T-cell (primary cell): ENCODE data around the gene RARB. TPM values are rescaled to one million over a fixed set of nuclear protein-coding genes. Genes with fewer than 3 reads are reported as not detected.

Source experiments
- ATAC-seq, 4 experiments: fragments of 200-7000 bp in 3 of 4; fragments of 150-1000 bp in 1 of 4; cut with Tn5 transposase; replicated peaks in 1 of 4; 1 replicate in 3 of 4; 2 replicates in 1 of 4; pipeline ENCODE4 v1.10.0; 2021; ENCODE audit warnings: moderate library complexity in 3 of 4, mild to moderate bottlenecking in 2 of 4, moderate number of reproducible peaks in 1 of 4
- CTCF ChIA-PET, 2 donors: fragments of 300-600 bp; sonication (Branson Sonifier 250); formaldehyde crosslinking; loops; one replicate each; lab custom pipeline; 2022; ENCODE audit warnings: antibody characterized with exemption in 2 of 2; lab: Charles Lee
- POLR2A ChIA-PET, 2 donors: fragments of 300-600 bp; sonication (Branson Sonifier 250); formaldehyde crosslinking; loops; one replicate each; lab custom pipeline; 2022; ENCODE audit warnings: antibody characterized with exemption in 2 of 2; lab: Charles Lee
- DNase-seq, 35 experiments: peaks; one replicate each; pipeline versions ENCODE4 v3.0.0 to v3.0.0-alpha.2; 2013 to 2023
- H3K27ac ChIP-seq: one replicate; pipeline ENCODE4 v1.5.1; 2013; ENCODE audit warnings: low read length
- H3K27me3 ChIP-seq, 2 experiments: replicated peaks in 1 of 2; 1 replicate in 1 of 2; 2 replicates in 1 of 2; pipeline versions ENCODE4 v1.6.1 to v1.7.0; 2013; ENCODE audit warnings: low read length in 1 of 2, mixed read lengths in 1 of 2; ENCODE audit not compliant: control insufficient read depth in 2 of 2, insufficient read depth in 2 of 2; ENCODE audit errors: extremely low read depth in 1 of 2
- H3K36me3 ChIP-seq, 2 donors: 1 replicate in 1 of 2; 2 replicates in 1 of 2; pipeline versions ENCODE4 v1.6.1 to v1.7.0; 2013; ENCODE audit warnings: low read length in 1 of 2; ENCODE audit not compliant: control insufficient read depth in 2 of 2, insufficient read depth in 1 of 2; ENCODE audit errors: extremely low read depth in 1 of 2
- H3K4me1 ChIP-seq, 2 experiments: 1 replicate in 1 of 2; 2 replicates in 1 of 2; pipeline versions ENCODE4 v1.6.1 to v1.7.0; 2013; ENCODE audit warnings: low read length in 2 of 2, mixed read lengths in 1 of 2; ENCODE audit not compliant: insufficient read depth in 2 of 2, control insufficient read depth in 1 of 2; ENCODE audit errors: extremely low read depth in 1 of 2
- H3K4me3 ChIP-seq, 2 donors: 1 replicate in 1 of 2; 2 replicates in 1 of 2; pipeline versions ENCODE4 v1.5.1 to v1.7.0; 2013; ENCODE audit warnings: mild to moderate bottlenecking in 2 of 2, low read length in 1 of 2, moderate library complexity in 1 of 2; ENCODE audit not compliant: control insufficient read depth in 1 of 2; ENCODE audit errors: extremely low read depth in 1 of 2
- H3K9me3 ChIP-seq: 2 replicates; pipeline ENCODE4 v1.7.0; 2013
- H3K27ac Mint-ChIP-seq, 2 donors: one replicate each; pipeline ENCODE4 v1.8.0; 2020 to 2021; ENCODE audit warnings: mild to moderate bottlenecking in 2 of 2, mixed read lengths in 2 of 2
- H3K27me3 Mint-ChIP-seq, 2 donors: one replicate each; pipeline ENCODE4 v1.8.0; 2021 to 2022; ENCODE audit warnings: mixed read lengths in 2 of 2
- H3K36me3 Mint-ChIP-seq: one replicate; pipeline ENCODE4 v1.8.0; 2021; ENCODE audit warnings: mixed read lengths
- H3K4me1 Mint-ChIP-seq, 3 donors: one replicate each; pipeline ENCODE4 v1.8.0; 2020 to 2022; ENCODE audit warnings: mixed read lengths in 3 of 3, mild to moderate bottlenecking in 1 of 3
- H3K4me3 Mint-ChIP-seq, 3 donors: one replicate each; pipeline ENCODE4 v1.8.0; 2020 to 2022; ENCODE audit warnings: mild to moderate bottlenecking in 3 of 3, mixed read lengths in 3 of 3, moderate library complexity in 3 of 3
- H3K9me3 Mint-ChIP-seq, 3 donors: one replicate each; pipeline ENCODE4 v1.8.0; 2020 to 2022; ENCODE audit warnings: mixed read lengths in 3 of 3
- WGBS: methylation state at CpG from one replicate; pipeline ENCODE4 v1.1.5; 2013; ENCODE audit warnings: missing lambda C conversion rate; ENCODE audit not compliant: insufficient coverage; 5-methylcytosine and 5-hydroxymethylcytosine counted together
- total RNA-seq, 35 experiments: library from RNA in 6 of 35; stranded (reverse) in 6 of 35; fragments of 120-200 nt in 1 of 35; gene quantifications; one replicate each; pipeline versions ENCODE4 v1.2.1 to v1.2.4 and lab custom pipeline; 2013 to 2026

Gene RARB
- total RNA-seq, 5 donors from 2014 or later (not counting 1 experiment from before 2014, with no cell fraction given): not detected

GRCh38 chr3:25463836-25464418 lies 35.9 kb downstream of the RARB start:
- no peaks in the 10 kb centered on the region for H3K9me3 ChIP-seq
- Mint-ChIP-seq H3K27me3 (no peaks in the 10 kb centered on the region), H3K36me3 (no peaks in the 10 kb centered on the region), H3K4me3 (no peak overlapping the region), H3K9me3 (no peaks in the 10 kb centered on the region), H3K27ac (no peak overlapping the region), H3K4me1 (no peaks in the 10 kb centered on the region)
- no peak for ATAC-seq
- DNase-seq: no peak
- H3K27ac ChIP-seq: no peak overlapping the region
- no peaks in the 10 kb centered on the region for H3K27me3 ChIP-seq
- ChIA-PET POLR2A (no interaction called here), CTCF (interaction anchor here in 1 of 2 donors (0.6 kb wide), 1 partner anchor 16 kb away, joined by 3 read pairs; no protein-coding TSS in a partner anchor)
- H3K36me3 ChIP-seq: no peaks in the 10 kb centered on the region
- 86% methylated on average over 1 of the region's 3 CpGs for WGBS
- no peak overlapping the region for H3K4me3 ChIP-seq
- no peaks in the 10 kb centered on the region for H3K4me1 ChIP-seq

GRCh38 chr3:25465266-25465860 lies 37.3 kb downstream of the RARB start:
- Mint-ChIP-seq H3K36me3 (no peaks in the 10 kb centered on the region), H3K9me3 (no peaks in the 10 kb centered on the region), H3K27ac (no peak overlapping the region), H3K4me3 (no peak overlapping the region), H3K4me1 (no peaks in the 10 kb centered on the region), H3K27me3 (no peaks in the 10 kb centered on the region)
- 100% methylated on average over 1 of the region's 5 CpGs for WGBS
- no peaks in the 10 kb centered on the region for H3K9me3 ChIP-seq
- ChIA-PET CTCF (no interaction called here), POLR2A (no interaction called here)
- ATAC-seq (no peak), DNase-seq (no peak)
- no peaks in the 10 kb centered on the region for H3K36me3 ChIP-seq
- no peak overlapping the region for H3K27ac ChIP-seq
- H3K4me3 ChIP-seq: no peak overlapping the region
- H3K4me1 ChIP-seq: no peaks in the 10 kb centered on the region
- no peaks in the 10 kb centered on the region for H3K27me3 ChIP-seq

GRCh38 chr3:25468866-25469319 lies 40.8 kb downstream of the RARB start:
- no peaks in the 10 kb centered on the region for H3K9me3 Mint-ChIP-seq
- no peaks in the 10 kb centered on the region for H3K9me3 ChIP-seq
- H3K27me3 Mint-ChIP-seq: peaks cover 0 to 10% of the 10 kb centered on the region in 2 donors
- ATAC-seq: no peak
- no peaks in the 10 kb centered on the region for H3K4me1 ChIP-seq
- H3K36me3 Mint-ChIP-seq: no peaks in the 10 kb centered on the region
- ChIA-PET POLR2A (no interaction called here), CTCF (no interaction called here)
- H3K4me3 ChIP-seq: no peak overlapping the region
- H3K4me1 Mint-ChIP-seq: peaks cover 7 to 13% (median 8%) of the 10 kb centered on the region in 3 donors
- no peak overlapping the region for H3K4me3 Mint-ChIP-seq
- no peaks in the 10 kb centered on the region for H3K36me3 ChIP-seq
- no peak overlapping the region for H3K27ac Mint-ChIP-seq
- DNase-seq: no peak
- H3K27me3 ChIP-seq: no peaks in the 10 kb centered on the region
- H3K27ac ChIP-seq: no peak overlapping the region
- WGBS: 79% methylated on average over 3 of the region's 6 CpGs

GRCh38 chr3:25469558-25469957 lies 41.5 kb downstream of the RARB start:
- WGBS: 57% methylated on average over 1 of the region's 2 CpGs
- ATAC-seq (no peak), DNase-seq (no peak)
- H3K27ac Mint-ChIP-seq: no peak overlapping the region
- no peaks in the 10 kb centered on the region for H3K36me3 Mint-ChIP-seq
- ChIA-PET POLR2A (no interaction called here), CTCF (no interaction called here)
- Histone ChIP-seq H3K4me1 (no peaks in the 10 kb centered on the region), H3K9me3 (no peaks in the 10 kb centered on the region), H3K27me3 (no peaks in the 10 kb centered on the region), H3K27ac (no peak overlapping the region), H3K36me3 (no peaks in the 10 kb centered on the region), H3K4me3 (no peak overlapping the region)
- no peak overlapping the region for H3K4me3 Mint-ChIP-seq
- peaks cover 0 to 10% of the 10 kb centered on the region in 2 donors for H3K27me3 Mint-ChIP-seq
- peaks cover 7 to 13% (median 8%) of the 10 kb centered on the region in 3 donors for H3K4me1 Mint-ChIP-seq
- no peaks in the 10 kb centered on the region for H3K9me3 Mint-ChIP-seq

- WGBS: 0% methylated on average over 3 of the region's 9 CpGs
- H3K4me1 ChIP-seq: no peaks in the 10 kb centered on the region
- no peaks in the 10 kb centered on the region for H3K36me3 ChIP-seq
- Mint-ChIP-seq H3K4me1 (peaks cover 7 to 13% (median 8%) of the 10 kb centered on the region in 3 donors), H3K27me3 (peaks cover 0 to 10% of the 10 kb centered on the region in 2 donors), H3K9me3 (no peaks in the 10 kb centered on the region), H3K27ac (no peak overlapping the region), H3K4me3 (no peak overlapping the region), H3K36me3 (no peaks in the 10 kb centered on the region)
- H3K9me3 ChIP-seq: no peaks in the 10 kb centered on the region
- no peaks in the 10 kb centered on the region for H3K27me3 ChIP-seq
- no peak overlapping the region for H3K4me3 ChIP-seq
- H3K27ac ChIP-seq: no peak overlapping the region
- ATAC-seq (no peak), DNase-seq (no peak)
- POLR2A ChIA-PET: no interaction called here
- CTCF ChIA-PET: no interaction called here
Measured at GRCh38 chr3:25471081-25471768, 43.2 kb downstream of the RARB start.

GRCh38 chr3:25472153-25472552 lies 44.1 kb downstream of the RARB start:
- peaks cover 7 to 13% (median 8%) of the 10 kb centered on the region in 3 donors for H3K4me1 Mint-ChIP-seq
- Histone ChIP-seq H3K9me3 (no peaks in the 10 kb centered on the region), H3K27me3 (no peaks in the 10 kb centered on the region), H3K4me3 (no peak overlapping the region), H3K4me1 (no peaks in the 10 kb centered on the region), H3K27ac (no peak overlapping the region), H3K36me3 (no peaks in the 10 kb centered on the region)
- ATAC-seq: no peak
- POLR2A ChIA-PET: no interaction called here
- no peak overlapping the region for H3K27ac Mint-ChIP-seq
- CTCF ChIA-PET: no interaction called here
- no peaks in the 10 kb centered on the region for H3K9me3 Mint-ChIP-seq
- WGBS: 76% methylated on average over 3 of the region's 5 CpGs
- H3K4me3 Mint-ChIP-seq: no peak overlapping the region
- peaks cover 0 to 10% of the 10 kb centered on the region in 2 donors for H3K27me3 Mint-ChIP-seq
- DNase-seq: no peak
- no peaks in the 10 kb centered on the region for H3K36me3 Mint-ChIP-seq
